ENCODE results near the gene RNF144A.

DNA sequence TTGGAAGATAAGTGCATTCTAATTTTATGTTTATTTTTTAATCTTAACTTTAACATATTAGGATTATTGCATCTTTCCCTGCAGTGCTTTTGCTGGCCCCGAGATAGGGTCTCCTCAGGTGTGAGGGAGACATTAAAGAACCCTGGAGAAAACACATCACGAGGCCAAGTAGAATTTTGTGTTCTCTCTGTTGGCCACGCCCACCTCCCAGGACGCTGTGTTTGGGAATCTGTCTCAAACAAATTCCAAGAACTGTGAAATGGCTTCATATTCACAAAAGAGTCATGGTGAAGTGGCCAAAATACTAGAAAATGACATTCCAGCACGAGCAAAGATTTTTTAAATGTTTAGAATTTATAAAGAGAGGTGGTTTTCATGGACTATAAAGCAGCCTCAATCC, 27.3 kb downstream of the RNF144A start:
- TF ChIP-seq YY1 (IDR thresholded peaks at IDR 0.05; ENCODE audit: insufficient read depth, insufficient read length) (no peak), ZNF274 (IDR thresholded peaks at IDR 0.05; ENCODE audit: low read depth, low read length) (no peak), SUZ12 (IDR thresholded peaks at IDR 0.05; ENCODE audit: extremely low read depth, insufficient read depth, insufficient read length) (no peak)

Measured in NT2/D1 (cell line).